ENCODE measurements around the gene TNIK.

GRCh38 chr3:171293142-171293782 is 166.9 kb downstream of the TNIK start:
- TF ChIP-seq EP300 (IDR thresholded peaks at IDR 0.05; ENCODE audit: low read depth): no peak
- no peak for TF ChIP-seq CTCF (IDR thresholded peaks at IDR 0.05)
- TF ChIP-seq POLR2A (IDR thresholded peaks at IDR 0.05): no peak
